ENCODE results near the gene LCE1A. TPM values are rescaled to one million over a fixed set of nuclear protein-coding genes. Genes with fewer than 3 reads are reported as not detected.
A peak's percentile ranks its signal among the peaks of the same experiment; 100 is the strongest.

The LCE1A gene
- total RNA-seq, 3 donors from 2014 or later, result not detected

DNA sequence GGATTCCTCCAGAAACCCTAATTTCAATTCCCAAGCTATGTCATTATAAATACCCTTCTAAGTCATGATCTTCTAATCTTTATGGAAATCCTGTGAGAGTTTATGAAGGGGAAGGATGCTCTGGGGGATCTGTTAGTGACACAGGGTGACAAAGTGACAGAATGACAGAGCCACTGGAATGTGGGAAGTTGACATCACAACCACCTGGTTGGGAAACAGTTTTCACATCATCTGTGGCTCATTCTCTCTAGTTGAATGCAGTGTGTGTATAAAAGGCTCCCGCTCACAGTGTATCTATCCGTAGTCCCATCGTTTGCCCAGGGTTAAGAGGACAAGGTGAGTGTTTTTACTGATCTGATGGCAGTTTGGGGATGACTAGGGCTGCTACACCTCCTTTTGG, 32.4 kb downstream of the LCE1A start, which contains the start of gene LCE7A:
TSS of gene LCE7A (plus strand) at position 301 of the 400 bp plus-strand sequence. CDS start 702 bp downstream, outside the sequence.
- no peak for TF ChIP-seq CTCF (IDR thresholded peaks at IDR 0.05)
- intact Hi-C loops (cut with DNase I, micrococcal nuclease), result no loop called here
- no peak for ATAC-seq
- Histone ChIP-seq H3K36me3 (ENCODE audit: low read depth) (no peaks in the 10 kb centered on the region), H3K4me1 (ENCODE audit: low read depth) (no peaks in the 10 kb centered on the region), H3K9me3 (no peaks in the 10 kb centered on the region), H3K4me3 (no peak within 1 kb of the TSS)
- DNase-seq, result no peak

- DNase-seq (no peak), ATAC-seq (no peak)
- no peak for TF ChIP-seq CTCF (IDR thresholded peaks at IDR 0.05)
- H3K36me3 ChIP-seq (ENCODE audit: low read depth), result no peaks in the 10 kb centered on the region
- no peak overlapping the region for H3K4me3 ChIP-seq
- no peaks in the 10 kb centered on the region for H3K4me1 ChIP-seq (ENCODE audit: low read depth)
- H3K9me3 ChIP-seq, result no peaks in the 10 kb centered on the region
- intact Hi-C loops (cut with DNase I, micrococcal nuclease), result no loop called here
These were observed 32.9 kb downstream of the LCE1A start for GRCh38 chr1:152860129-152860528.

DNA sequence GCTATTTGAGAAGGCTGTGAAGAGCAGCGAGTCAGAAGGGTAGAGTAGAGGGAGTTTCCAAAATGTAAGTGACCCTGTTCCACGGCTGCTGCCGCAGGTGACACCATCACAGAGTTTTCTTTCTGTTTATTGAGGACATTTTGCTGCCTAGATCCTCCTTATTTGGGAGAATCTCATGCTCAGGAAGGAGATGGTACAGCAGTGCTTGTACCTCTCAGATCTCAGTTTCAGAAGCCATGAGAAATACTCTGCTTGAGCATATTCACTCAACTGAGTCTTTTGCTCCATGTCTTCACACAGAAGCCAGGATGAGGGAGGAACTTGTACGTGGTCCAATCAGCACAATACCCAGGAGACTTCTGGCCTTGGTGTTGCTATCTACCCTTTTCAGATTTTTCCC, 34.1 kb downstream of the LCE1A start:
- ATAC-seq (no peak), DNase-seq (no peak)
- H3K9me3 ChIP-seq, result no peaks in the 10 kb centered on the region
- TF ChIP-seq CTCF (IDR thresholded peaks at IDR 0.05), result no peak
- no peaks in the 10 kb centered on the region for H3K4me1 ChIP-seq (ENCODE audit: low read depth)
- H3K4me3 ChIP-seq, result no peak overlapping the region
- intact Hi-C loops (cut with DNase I, micrococcal nuclease), result no loop called here
- H3K36me3 ChIP-seq (ENCODE audit: low read depth), result no peaks in the 10 kb centered on the region

GRCh38 chr1:152864443-152864842, 37.2 kb downstream of the LCE1A start:
- H3K4me1 ChIP-seq (ENCODE audit: low read depth), result no peaks in the 10 kb centered on the region
- DNase-seq (no peak), ATAC-seq (no peak)
- no peaks in the 10 kb centered on the region for H3K9me3 ChIP-seq
- intact Hi-C loops (cut with DNase I, micrococcal nuclease), result no loop called here
- H3K36me3 ChIP-seq (ENCODE audit: low read depth), result no peaks in the 10 kb centered on the region
- H3K4me3 ChIP-seq, result no peak overlapping the region
- no peak for TF ChIP-seq CTCF (IDR thresholded peaks at IDR 0.05)

DNA sequence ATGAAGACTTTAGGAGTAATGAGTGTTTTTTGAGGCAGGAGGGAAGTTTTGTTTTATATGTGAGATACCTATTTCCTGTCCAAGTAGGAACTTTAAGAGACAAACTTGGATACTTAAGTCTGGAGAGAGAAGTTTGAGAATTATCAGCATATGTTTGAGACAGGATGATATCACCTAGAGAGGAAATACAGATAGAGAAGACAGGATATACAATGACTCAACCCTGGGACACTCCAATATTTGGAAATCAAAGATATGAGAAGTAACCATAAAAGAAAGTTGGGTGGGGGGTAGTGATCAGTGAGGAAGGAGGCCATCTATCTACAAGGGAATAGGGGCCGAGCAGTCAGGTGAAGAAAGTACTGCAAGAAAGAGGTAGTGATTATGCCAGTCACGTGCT, 39.0 kb downstream of the LCE1A start:
- ATAC-seq (no peak), DNase-seq (no peak)
- TF ChIP-seq CTCF (IDR thresholded peaks at IDR 0.05), result no peak
- intact Hi-C loops (cut with DNase I, micrococcal nuclease), result no loop called here
- H3K36me3 ChIP-seq (ENCODE audit: low read depth), result no peaks in the 10 kb centered on the region
- no peaks in the 10 kb centered on the region for H3K9me3 ChIP-seq
- H3K4me1 ChIP-seq (ENCODE audit: low read depth), result no peaks in the 10 kb centered on the region
- H3K4me3 ChIP-seq, result no peak overlapping the region

- Histone ChIP-seq H3K4me1 (ENCODE audit: low read depth) (no peaks in the 10 kb centered on the region), H3K4me3 (no peak overlapping the region), H3K36me3 (ENCODE audit: low read depth) (no peaks in the 10 kb centered on the region), H3K9me3 (no peaks in the 10 kb centered on the region)
- intact Hi-C loops (cut with DNase I, micrococcal nuclease), result no loop called here
- DNase-seq, result peak in 2 of 3 donors; percentile 35 to 80
- TF ChIP-seq CTCF (IDR thresholded peaks at IDR 0.05), result peak; percentile 47
- ATAC-seq, result peak; percentile 83
These were observed 42.6 kb downstream of the LCE1A start for GRCh38 chr1:152869808-152870419.

Measured in mucosa of descending colon (tissue), 3 donors.